Thyroid gland (tissue), 4 donors: Measurements from ENCODE around the gene TUBA1C.

ENCODE experiments used
- POLR2A ChIP-seq, 2 donors: fragments of 450-650 bp; IDR thresholded peaks; one replicate each; pipeline ENCODE4 v1.6.1; 2017; ENCODE audit warnings: antibody characterized with exemption in 2 of 2, mild to moderate bottlenecking in 2 of 2, moderate library complexity in 1 of 2
- TF ChIP-seq, protein P1 (sequence below), 6 experiments: fragments of 200-600 bp in 3 of 6; fragments of 450-650 bp in 3 of 6; sonication (generic) in 3 of 6; IDR thresholded peaks; one replicate each; pipeline ENCODE4 v1.5.1; 2016 to 2019; ENCODE audit warnings: antibody characterized with exemption in 6 of 6, mild to moderate bottlenecking in 2 of 6, inconsistent platforms in 1 of 6, moderate library complexity in 1 of 6

DNA sequence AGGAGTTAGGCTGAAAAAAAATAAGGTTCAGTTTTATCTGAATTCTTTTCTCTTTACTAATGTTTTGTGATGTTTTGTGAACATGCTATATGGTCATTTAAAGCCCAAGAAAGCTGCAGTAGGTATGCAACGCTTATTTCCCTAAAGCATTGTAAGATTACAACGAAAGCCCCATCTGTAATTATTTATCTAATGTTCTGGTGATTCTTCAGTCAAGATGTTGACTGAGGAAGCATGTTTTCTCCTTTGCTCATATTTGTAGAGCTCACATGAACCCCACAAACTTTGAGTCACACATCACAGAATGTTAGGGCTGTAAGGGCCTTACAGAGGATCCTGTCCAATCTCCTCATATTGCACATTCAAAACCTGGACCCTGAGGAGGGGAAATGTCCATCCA lies 3.2 kb upstream of the TUBA1C start:
- TF ChIP-seq, protein P1, sequence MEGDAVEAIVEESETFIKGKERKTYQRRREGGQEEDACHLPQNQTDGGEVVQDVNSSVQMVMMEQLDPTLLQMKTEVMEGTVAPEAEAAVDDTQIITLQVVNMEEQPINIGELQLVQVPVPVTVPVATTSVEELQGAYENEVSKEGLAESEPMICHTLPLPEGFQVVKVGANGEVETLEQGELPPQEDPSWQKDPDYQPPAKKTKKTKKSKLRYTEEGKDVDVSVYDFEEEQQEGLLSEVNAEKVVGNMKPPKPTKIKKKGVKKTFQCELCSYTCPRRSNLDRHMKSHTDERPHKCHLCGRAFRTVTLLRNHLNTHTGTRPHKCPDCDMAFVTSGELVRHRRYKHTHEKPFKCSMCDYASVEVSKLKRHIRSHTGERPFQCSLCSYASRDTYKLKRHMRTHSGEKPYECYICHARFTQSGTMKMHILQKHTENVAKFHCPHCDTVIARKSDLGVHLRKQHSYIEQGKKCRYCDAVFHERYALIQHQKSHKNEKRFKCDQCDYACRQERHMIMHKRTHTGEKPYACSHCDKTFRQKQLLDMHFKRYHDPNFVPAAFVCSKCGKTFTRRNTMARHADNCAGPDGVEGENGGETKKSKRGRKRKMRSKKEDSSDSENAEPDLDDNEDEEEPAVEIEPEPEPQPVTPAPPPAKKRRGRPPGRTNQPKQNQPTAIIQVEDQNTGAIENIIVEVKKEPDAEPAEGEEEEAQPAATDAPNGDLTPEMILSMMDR (IDR thresholded peaks at IDR 0.05) = no peak
- no peak for TF ChIP-seq POLR2A (IDR thresholded peaks at IDR 0.05)
